Hematopoietic multipotent progenitor cell treated with erythropoietin and hydrocortisone succinate and interleukin-3 and kit ligand, for 6 days (in vitro differentiated cells): ENCODE results near the gene C22orf42.

Experiments
- DNase-seq: peaks from one replicate; pipeline ENCODE4 v3.0.0-alpha.2; 2015

Gene C22orf42

DNA sequence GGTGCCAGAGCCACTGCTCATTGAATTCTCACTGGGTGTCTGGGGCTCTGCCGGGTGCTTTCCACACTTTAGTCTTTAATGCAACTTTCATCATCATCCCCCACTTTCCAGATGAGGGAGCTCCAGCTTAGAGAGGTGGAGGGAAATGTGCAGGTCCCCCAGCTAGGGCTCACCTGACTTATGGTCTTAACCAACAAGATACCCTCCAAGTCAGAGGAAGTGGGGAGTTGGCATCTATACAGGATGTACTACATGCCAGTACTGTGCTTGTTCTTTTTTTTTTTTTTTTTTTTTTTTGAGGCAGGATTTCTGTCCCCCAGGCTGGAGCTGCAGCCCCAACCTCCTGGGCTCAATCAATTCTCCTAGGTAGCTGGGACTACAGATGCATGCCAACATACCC is 26.3 kb downstream of the C22orf42 start:
- no peak for DNase-seq

- DNase-seq, result no peak
Observed at GRCh38 chr22:32132126-32132525, 27.0 kb downstream of the C22orf42 start.

DNA sequence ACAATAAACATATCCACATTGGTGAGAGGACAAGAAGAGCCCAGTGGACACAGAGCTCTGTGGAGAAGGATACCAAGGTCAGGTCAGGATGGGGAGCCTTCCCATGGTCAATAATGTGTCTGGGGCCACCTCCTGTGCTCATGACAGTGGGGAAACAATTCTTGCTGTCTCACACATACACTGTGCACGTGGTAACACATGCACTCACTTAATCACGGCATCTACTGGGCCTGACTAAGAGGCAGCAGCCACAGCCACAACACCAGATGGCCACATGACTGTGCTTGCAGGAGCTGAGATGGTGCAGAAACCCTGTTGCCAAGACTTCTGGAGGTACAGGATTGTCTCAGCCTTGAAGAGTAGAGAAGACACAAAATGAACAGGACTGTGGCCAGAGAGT is 28.6 kb downstream of the C22orf42 start:
- DNase-seq, result no peak

- no peak for DNase-seq
Observed at GRCh38 chr22:32127904-32128303, 31.2 kb downstream of the C22orf42 start.

DNA sequence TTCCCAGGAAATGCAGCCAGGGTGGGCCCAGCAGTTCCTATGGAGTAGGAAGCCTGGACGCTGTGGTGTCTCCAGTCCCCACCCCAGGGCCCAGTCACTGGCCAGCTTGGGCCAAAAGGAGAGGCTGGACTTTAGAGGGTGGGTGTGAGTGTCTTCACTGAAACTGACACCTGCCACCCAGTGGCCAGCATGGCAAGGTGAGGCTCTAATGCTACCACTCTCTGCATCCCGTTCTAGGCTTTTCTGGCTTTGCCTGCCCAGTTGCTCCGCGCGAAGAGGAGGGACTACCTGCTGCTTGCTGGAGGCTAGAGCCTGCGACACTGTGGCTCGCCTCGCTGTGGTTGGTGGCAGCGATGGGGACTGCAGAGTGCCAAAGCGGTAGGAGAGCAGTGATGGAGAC is 35.4 kb downstream of the C22orf42 start:
- no peak for DNase-seq

GRCh38 chr22:32122899-32123298 is 36.2 kb downstream of the C22orf42 start:
- DNase-seq, result no peak

GRCh38 chr22:32120603-32121002 is 38.5 kb downstream of the C22orf42 start:
- DNase-seq, result no peak

GRCh38 chr22:32119568-32120235 is 39.4 kb downstream of the C22orf42 start:
- DNase-seq, result no peak

- no peak for DNase-seq
Observed at GRCh38 chr22:32112380-32112779, 46.7 kb downstream of the C22orf42 start.

DNA sequence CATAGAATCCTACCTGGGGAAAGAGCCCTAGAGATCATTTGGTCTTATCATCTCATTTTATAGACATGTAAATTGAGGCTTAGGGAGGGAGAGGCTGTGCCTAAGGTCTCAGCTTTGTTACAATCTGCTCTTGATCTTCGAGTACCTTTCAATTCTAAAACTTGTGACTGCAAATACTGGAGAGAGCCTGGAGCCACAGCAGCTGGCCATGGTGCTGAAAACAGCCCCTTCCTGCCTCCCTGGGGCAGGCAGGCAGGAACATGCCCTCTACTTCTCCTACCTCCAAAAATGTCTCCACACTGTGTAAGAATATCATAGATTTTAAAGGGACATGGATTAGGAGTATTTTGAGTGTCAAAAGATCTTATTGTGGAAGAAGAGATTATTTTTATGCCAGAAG is 52.2 kb downstream of the C22orf42 start:
- DNase-seq, result peak; percentile 44

GRCh38 chr22:32103658-32104315 is 55.3 kb downstream of the C22orf42 start:
- DNase-seq, result peak; percentile 26

DNA sequence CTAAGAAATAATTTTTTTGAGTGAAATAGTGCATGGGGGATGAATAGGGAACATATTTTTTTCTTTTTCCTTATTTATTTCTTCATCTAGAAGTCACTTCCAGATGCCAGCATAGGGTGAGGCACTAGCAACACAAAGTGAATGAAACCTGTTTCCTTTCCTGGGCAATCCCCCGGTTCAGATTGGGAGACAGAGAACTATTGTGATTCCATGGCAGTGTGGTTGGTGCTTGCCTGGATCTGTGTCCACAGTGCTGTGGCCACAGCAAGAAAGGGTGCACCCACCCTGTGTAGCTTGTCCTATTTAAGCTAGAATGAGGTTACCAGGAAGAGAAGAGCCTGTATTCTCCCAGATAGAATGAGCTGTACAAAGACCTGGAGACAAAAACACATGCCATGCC is 58.4 kb downstream of the C22orf42 start:
- no peak for DNase-seq
